22Rv1 (cell line): ENCODE data around the gene GMDS.

Experiments
- ZFX ChIP-seq: fragments of 450-650 bp; IDR thresholded peaks from 2 replicates; pipeline ENCODE4 v1.6.1; 2017; ENCODE audit warnings: antibody characterized with exemption, borderline replicate concordance
- TF ChIP-seq, protein P1 (sequence below): fragments of 450-650 bp; IDR thresholded peaks from 2 replicates; pipeline ENCODE4 v1.5.1; 2017; ENCODE audit warnings: mild to moderate bottlenecking

DNA sequence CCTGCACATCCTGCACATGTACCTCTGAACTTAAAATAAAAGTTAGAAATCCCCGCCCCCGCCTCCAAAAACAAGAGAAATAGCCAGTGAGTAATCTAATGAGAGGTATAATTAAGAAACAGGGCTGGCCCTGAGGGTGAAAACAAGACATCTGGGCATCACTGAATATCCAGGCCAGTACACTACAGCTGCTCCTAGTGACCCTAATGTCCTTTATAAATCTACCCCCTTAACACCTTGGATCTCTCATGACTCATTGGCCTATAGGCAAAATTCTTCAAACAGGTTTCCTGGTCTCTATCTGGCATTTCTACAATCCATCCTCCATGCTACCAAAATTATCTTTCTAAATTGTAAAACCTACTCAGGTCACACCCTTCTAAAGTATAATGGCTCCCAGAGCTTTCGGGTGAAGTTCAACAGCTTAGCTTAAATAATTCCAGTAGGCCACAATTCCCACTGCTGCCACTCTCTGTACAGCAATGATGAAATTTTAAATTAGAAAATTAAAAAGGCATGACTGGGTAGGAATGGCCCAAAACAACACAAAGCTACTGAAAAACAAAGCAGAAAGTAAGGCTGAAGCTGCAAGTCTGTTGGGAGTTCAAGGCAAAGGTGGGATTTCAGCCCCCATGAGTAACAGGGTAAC is 260.9 kb downstream of the GMDS start:
- TF ChIP-seq, protein P1, sequence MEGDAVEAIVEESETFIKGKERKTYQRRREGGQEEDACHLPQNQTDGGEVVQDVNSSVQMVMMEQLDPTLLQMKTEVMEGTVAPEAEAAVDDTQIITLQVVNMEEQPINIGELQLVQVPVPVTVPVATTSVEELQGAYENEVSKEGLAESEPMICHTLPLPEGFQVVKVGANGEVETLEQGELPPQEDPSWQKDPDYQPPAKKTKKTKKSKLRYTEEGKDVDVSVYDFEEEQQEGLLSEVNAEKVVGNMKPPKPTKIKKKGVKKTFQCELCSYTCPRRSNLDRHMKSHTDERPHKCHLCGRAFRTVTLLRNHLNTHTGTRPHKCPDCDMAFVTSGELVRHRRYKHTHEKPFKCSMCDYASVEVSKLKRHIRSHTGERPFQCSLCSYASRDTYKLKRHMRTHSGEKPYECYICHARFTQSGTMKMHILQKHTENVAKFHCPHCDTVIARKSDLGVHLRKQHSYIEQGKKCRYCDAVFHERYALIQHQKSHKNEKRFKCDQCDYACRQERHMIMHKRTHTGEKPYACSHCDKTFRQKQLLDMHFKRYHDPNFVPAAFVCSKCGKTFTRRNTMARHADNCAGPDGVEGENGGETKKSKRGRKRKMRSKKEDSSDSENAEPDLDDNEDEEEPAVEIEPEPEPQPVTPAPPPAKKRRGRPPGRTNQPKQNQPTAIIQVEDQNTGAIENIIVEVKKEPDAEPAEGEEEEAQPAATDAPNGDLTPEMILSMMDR, result no peak
- TF ChIP-seq ZFX, result no peak
